CD8-positive, alpha-beta memory T cell (primary cell): ENCODE measurements around the gene KRT81. TPM values are rescaled to one million over a fixed set of nuclear protein-coding genes. Genes with fewer than 3 reads are reported as not detected.
"Not testable (repeated sequence)": the region's sequence is repeated elsewhere in the genome, so short reads cannot be mapped to it uniquely, and the experiment has no call there.

Experiments used
- CTCF ChIA-PET: fragments of 350-600 bp; sonication (Branson Sonifier 250); formaldehyde crosslinking; loops from one replicate; lab custom pipeline; 2021; ENCODE audit warnings: antibody characterized with exemption; lab: Charles Lee
- POLR2A ChIA-PET: fragments of 350-600 bp; sonication (Branson Sonifier 250); formaldehyde crosslinking; loops from one replicate; lab custom pipeline; 2021; ENCODE audit warnings: antibody characterized with exemption; lab: Charles Lee
- DNase-seq, 5 donors: peaks; one replicate each; pipeline versions ENCODE4 v3.0.0 to v3.0.0-alpha.2; 2020 to 2022; ENCODE audit warnings: mixed read lengths in 1 of 5
- H3K27ac ChIP-seq: one replicate; pipeline ENCODE4 v1.7.0; 2013; ENCODE audit warnings: low read depth, mild to moderate bottlenecking, low read length, moderate library complexity
- H3K27me3 ChIP-seq: 2 replicates; pipeline ENCODE4 v1.7.0; 2013; ENCODE audit warnings: low read length, mild to moderate bottlenecking; ENCODE audit not compliant: insufficient read depth, poor library complexity, severe bottlenecking
- H3K36me3 ChIP-seq: 2 replicates; pipeline ENCODE4 v1.7.0; 2013; ENCODE audit warnings: mild to moderate bottlenecking, low read length, moderate library complexity; ENCODE audit not compliant: insufficient read depth
- H3K4me1 ChIP-seq: 2 replicates; pipeline ENCODE4 v1.7.0; 2013; ENCODE audit warnings: mild to moderate bottlenecking, low read length, moderate library complexity; ENCODE audit not compliant: insufficient read depth
- H3K4me3 ChIP-seq: 2 replicates; pipeline ENCODE4 v1.7.0; 2013; ENCODE audit warnings: mild to moderate bottlenecking, low read length
- H3K9me3 ChIP-seq: 2 replicates; pipeline ENCODE4 v1.7.0; 2013; ENCODE audit warnings: mild to moderate bottlenecking, low read length
- H3K27ac Mint-ChIP-seq, 8 donors: one replicate each; pipeline ENCODE4 v1.8.0; 2020 to 2021; ENCODE audit warnings: mixed read lengths in 8 of 8, mild to moderate bottlenecking in 6 of 8, inconsistent platforms in 3 of 8, moderate library complexity in 3 of 8
- H3K27me3 Mint-ChIP-seq, 2 donors: one replicate each; pipeline ENCODE4 v1.8.0; 2020 to 2021; ENCODE audit warnings: mixed read lengths in 2 of 2, mild to moderate bottlenecking in 1 of 2, moderate library complexity in 1 of 2
- H3K36me3 Mint-ChIP-seq, 3 donors: one replicate each; pipeline ENCODE4 v1.8.0; 2020 to 2021; ENCODE audit warnings: mixed read lengths in 3 of 3, inconsistent platforms in 1 of 3, mild to moderate bottlenecking in 1 of 3
- H3K4me1 Mint-ChIP-seq, 3 donors: one replicate each; pipeline ENCODE4 v1.8.0; 2020 to 2021; ENCODE audit warnings: mixed read lengths in 3 of 3, inconsistent platforms in 1 of 3, mild to moderate bottlenecking in 1 of 3
- H3K4me3 Mint-ChIP-seq, 7 donors: one replicate each; pipeline ENCODE4 v1.8.0; 2020 to 2021; ENCODE audit warnings: mixed read lengths in 7 of 7, mild to moderate bottlenecking in 6 of 7, moderate library complexity in 4 of 7, inconsistent platforms in 2 of 7
- H3K9me3 Mint-ChIP-seq, 5 donors: one replicate each; pipeline ENCODE4 v1.8.0; 2020 to 2022; ENCODE audit warnings: mixed read lengths in 5 of 5, mild to moderate bottlenecking in 3 of 5, moderate library complexity in 2 of 5, inconsistent platforms in 1 of 5
- polyA plus RNA-seq: library from polyadenylated mRNA; unstranded; fragments of 300-500 nt; fragmentation: Illumina TruSeq; gene quantifications from one replicate; pipeline ENCODE4 v1.2.3, GENCODE V29; 2021
- total RNA-seq, 2 experiments: library from RNA; stranded (reverse); gene quantifications; one replicate each; pipeline ENCODE4 v1.2.3, GENCODE V29; 2021

Gene KRT81
- total and polyA plus RNA-seq, 3 experiments from 2014 or later: not detected

DNA sequence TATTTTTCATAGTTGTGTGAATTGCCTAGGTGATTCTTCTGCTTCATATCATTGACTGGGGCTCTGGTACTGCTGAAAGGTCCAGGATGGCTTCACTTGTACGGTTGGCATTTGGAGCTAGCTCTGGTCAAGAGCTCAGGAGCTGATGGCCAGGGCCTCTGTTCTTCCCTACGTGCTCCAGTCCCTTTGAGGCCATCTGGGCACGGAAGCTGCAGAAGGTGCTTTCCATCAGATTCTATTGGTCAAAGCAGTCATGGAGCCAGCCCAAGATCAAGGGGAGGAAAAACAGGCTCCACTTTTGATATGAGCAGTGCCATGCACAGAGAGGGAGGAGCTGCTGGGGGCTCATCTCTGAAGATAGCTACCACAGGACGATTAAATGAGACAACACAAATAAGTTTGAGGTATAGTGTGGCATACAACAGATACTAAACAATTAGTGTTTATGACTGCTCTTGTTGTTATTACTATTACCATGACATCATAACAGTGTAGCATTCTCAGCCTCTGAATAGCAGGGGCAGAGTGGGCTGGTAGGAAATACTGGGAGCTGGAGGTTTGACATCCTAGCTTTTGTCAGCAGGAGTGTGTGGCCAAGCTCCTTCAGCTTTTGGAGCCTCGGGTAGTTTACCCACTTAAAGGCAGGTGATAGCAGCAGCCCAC is 19.4 kb upstream of the KRT81 start:
- H3K27me3 ChIP-seq: peaks cover 16% of the 10 kb centered on the region
- no peaks in the 10 kb centered on the region for H3K36me3 ChIP-seq
- no peak overlapping the region for H3K27ac ChIP-seq
- H3K4me3 ChIP-seq: no peak overlapping the region
- Mint-ChIP-seq H3K27me3 (peaks cover 20 to 75% of the 10 kb centered on the region in 2 donors), H3K4me1 (peaks cover 8 to 12% (median 9%) of the 10 kb centered on the region in 3 donors), H3K4me3 (no peak overlapping the region), H3K36me3 (no peaks in the 10 kb centered on the region), H3K9me3 (peaks cover 0 to 1% (median 0%) of the 10 kb centered on the region in 5 donors), H3K27ac (no peak overlapping the region)
- H3K4me1 ChIP-seq: no peaks in the 10 kb centered on the region
- ChIA-PET POLR2A (no interaction called here), CTCF (interaction anchor here (1.1 to 1.4 kb wide), 4 partner anchors 11 to 343 kb away, joined by 3 to 4 read pairs (median 4); no protein-coding TSS in a partner anchor)
- H3K9me3 ChIP-seq: no peaks in the 10 kb centered on the region
- no peak for DNase-seq

- H3K4me1 Mint-ChIP-seq: peaks cover 20 to 22% (median 21%) of the 10 kb centered on the region in 3 donors
- peak overlapping the region in 1 of 8 donors; percentile 77 for H3K27ac Mint-ChIP-seq
- Histone ChIP-seq H3K4me3 (no peak overlapping the region), H3K4me1 (no peaks in the 10 kb centered on the region), H3K27me3 (peaks cover 16% of the 10 kb centered on the region), H3K27ac (no peak overlapping the region), H3K36me3 (no peaks in the 10 kb centered on the region), H3K9me3 (no peaks in the 10 kb centered on the region)
- CTCF ChIA-PET: interaction anchor here (1.0 to 1.3 kb wide), 2 partner anchors 18 to 30 kb away, joined by 3 to 4 read pairs; no protein-coding TSS in a partner anchor
- peaks cover 20 to 75% of the 10 kb centered on the region in 2 donors for H3K27me3 Mint-ChIP-seq
- H3K9me3 Mint-ChIP-seq: peaks cover 0 to 1% (median 0%) of the 10 kb centered on the region in 5 donors
- H3K36me3 Mint-ChIP-seq: no peaks in the 10 kb centered on the region
- H3K4me3 Mint-ChIP-seq: peak overlapping the region; percentile 12 to 68 (median 49)
- no peak for DNase-seq
- POLR2A ChIA-PET: no interaction called here
These were observed 17.6 kb upstream of the KRT81 start for GRCh38 chr12:52308806-52309425.

DNA sequence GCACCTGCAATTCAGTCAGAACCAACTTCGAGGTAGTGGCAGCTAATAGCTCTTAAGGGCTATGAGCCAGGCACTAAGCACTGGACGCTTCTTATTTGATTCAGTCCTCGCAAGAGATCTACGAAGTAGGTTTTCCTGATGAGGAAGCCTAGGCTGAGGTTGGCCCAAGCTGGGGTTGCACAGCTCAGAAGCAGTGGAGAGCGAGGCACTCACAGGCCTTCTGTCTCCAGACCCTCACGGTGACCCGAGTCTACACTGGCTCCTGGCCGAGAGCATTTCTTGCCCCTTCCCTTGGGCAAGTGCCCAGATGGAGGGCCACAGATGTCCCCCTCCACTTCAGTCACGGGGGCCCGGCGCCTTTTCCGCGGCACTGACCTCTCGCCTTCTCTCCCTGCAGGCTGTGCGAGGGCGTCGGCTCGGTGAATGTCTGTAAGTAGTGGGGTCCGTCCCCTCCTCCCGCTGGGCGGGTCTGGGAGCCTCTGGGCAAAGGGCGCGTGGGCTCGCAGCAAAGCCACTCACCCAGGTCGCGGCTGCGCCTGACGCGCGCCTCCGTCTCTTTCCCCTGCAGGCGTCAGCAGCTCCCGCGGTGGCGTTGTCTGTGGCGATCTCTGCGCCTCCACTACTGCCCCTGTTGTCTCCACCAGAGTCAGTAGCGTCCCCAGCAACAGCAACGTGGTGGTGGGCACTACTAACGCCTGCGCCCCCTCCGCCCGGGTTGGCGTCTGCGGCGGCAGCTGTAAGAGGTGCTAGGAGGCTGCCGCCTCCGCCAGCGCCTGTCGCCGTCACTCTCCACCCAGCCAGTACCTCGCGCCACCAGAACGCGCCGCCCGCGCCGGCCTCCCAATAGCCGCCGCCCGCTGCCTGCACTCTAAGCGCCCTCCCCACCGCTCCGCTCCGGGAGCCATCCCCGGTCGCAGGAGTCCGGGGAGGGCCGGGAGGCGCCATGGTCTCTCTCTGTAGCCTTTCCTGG is 16.8 kb upstream of the KRT81 start:
- Histone ChIP-seq H3K4me1 (no peaks in the 10 kb centered on the region), H3K4me3 (no peak overlapping the region), H3K27ac (no peak overlapping the region), H3K36me3 (no peaks in the 10 kb centered on the region), H3K27me3 (peaks cover 16% of the 10 kb centered on the region), H3K9me3 (no peaks in the 10 kb centered on the region)
- Mint-ChIP-seq H3K9me3 (peaks cover 0 to 1% (median 0%) of the 10 kb centered on the region in 5 donors), H3K36me3 (no peaks in the 10 kb centered on the region), H3K4me1 (peaks cover 20 to 22% (median 21%) of the 10 kb centered on the region in 3 donors), H3K27me3 (peaks cover 20 to 69% of the 10 kb centered on the region in 2 donors), H3K27ac (peak overlapping the region in 1 of 8 donors; percentile 38), H3K4me3 (peak overlapping the region in 6 of 7 donors; percentile 12 to 68 (median 54))
- ChIA-PET CTCF (interaction anchor here (1.0 to 1.5 kb wide), 3 partner anchors 19 to 29 kb away, joined by 3 to 4 read pairs (median 4); no protein-coding TSS in a partner anchor), POLR2A (no interaction called here)
- DNase-seq: peak in 1 of 5 donors; percentile 18

DNA sequence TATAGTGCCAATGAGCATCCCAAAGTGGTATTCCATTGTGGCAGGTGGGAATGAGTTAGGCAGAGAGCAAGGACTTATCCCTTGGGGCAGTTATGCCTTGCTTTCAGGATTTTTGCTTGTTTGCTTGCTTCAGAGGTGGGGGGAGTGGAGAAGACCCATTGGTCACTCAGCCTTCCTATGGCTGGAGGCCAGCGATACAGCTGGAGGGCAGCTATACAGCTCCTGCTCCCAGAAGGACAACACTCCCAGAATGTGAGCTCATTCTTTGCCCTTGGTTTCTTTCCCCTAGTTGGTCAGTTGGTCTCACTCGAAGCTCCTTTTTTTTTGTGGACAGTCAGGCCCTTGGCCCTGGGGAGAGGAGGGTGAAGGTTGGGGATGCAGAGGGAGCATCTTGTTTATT is 15.4 kb upstream of the KRT81 start:
- ChIA-PET POLR2A (no interaction called here), CTCF (interaction anchor here (1.5 kb wide), 1 partner anchor 21 kb away, joined by 4 read pairs; no protein-coding TSS in a partner anchor)
- Histone ChIP-seq H3K27ac (no peak overlapping the region), H3K9me3 (no peaks in the 10 kb centered on the region), H3K36me3 (no peaks in the 10 kb centered on the region), H3K4me1 (no peaks in the 10 kb centered on the region), H3K27me3 (peaks cover 16% of the 10 kb centered on the region), H3K4me3 (no peak overlapping the region)
- peaks cover 20 to 22% (median 21%) of the 10 kb centered on the region in 3 donors for H3K4me1 Mint-ChIP-seq
- no peak for DNase-seq
- peak overlapping the region in 1 of 8 donors; percentile 17 for H3K27ac Mint-ChIP-seq
- H3K27me3 Mint-ChIP-seq: peaks cover 17 to 57% of the 10 kb centered on the region in 2 donors
- no peak overlapping the region for H3K4me3 Mint-ChIP-seq
- no peaks in the 10 kb centered on the region for H3K36me3 Mint-ChIP-seq
- H3K9me3 Mint-ChIP-seq: peaks cover 0 to 1% (median 0%) of the 10 kb centered on the region in 5 donors

DNA sequence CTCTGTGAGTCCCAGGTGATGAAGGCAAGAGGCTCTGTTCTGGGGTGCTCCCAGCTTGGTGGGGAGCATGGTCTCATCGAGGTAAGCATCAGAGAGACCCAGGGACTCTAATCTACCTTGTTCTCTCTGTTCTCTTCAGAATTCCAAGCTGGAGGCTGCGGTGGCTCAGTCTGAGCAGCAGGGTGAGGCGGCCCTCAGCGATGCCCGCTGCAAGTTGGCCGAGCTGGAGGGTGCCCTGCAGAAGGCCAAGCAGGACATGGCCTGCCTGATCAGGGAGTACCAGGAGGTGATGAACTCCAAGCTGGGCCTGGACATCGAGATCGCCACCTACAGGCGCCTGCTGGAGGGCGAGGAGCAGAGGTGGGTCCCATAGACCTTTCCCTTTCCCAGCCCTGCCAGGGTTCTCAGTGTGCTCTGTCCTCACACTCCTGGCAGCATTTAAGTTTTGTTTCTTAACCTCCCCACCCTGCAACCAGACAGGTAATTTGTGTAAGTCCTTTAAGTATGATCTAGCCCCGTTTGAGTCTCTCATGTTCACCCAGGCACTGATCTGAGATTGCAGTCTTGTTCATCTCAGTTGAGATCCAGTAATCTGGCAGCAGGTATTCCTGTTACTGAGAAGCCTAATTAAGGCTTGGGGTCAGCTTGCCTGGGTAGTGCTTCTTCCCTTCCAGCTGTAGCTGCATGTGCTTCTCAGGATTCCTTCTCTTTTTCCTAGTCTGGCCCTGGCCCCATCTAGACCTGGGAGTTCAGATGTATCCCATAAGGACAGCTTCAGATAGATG is 14.8 kb upstream of the KRT81 start:
- no peaks in the 10 kb centered on the region for H3K9me3 ChIP-seq
- no peak overlapping the region for H3K4me3 Mint-ChIP-seq
- peaks cover 16% of the 10 kb centered on the region for H3K27me3 ChIP-seq
- no peak overlapping the region for H3K27ac ChIP-seq
- POLR2A ChIA-PET: no interaction called here
- no peak overlapping the region for H3K27ac Mint-ChIP-seq
- no peaks in the 10 kb centered on the region for H3K36me3 ChIP-seq
- DNase-seq: no peak
- CTCF ChIA-PET: interaction anchor here (1.5 kb wide), 1 partner anchor 22 kb away, joined by 4 read pairs; no protein-coding TSS in a partner anchor
- H3K9me3 Mint-ChIP-seq: no peaks in the 10 kb centered on the region
- no peaks in the 10 kb centered on the region for H3K36me3 Mint-ChIP-seq
- H3K4me1 ChIP-seq: no peaks in the 10 kb centered on the region
- H3K4me1 Mint-ChIP-seq: peaks cover 20 to 22% (median 21%) of the 10 kb centered on the region in 3 donors
- peaks cover 18 to 51% of the 10 kb centered on the region in 2 donors for H3K27me3 Mint-ChIP-seq
- no peak overlapping the region for H3K4me3 ChIP-seq

- POLR2A ChIA-PET, H3K4me1 ChIP-seq, H3K4me3 ChIP-seq, CTCF ChIA-PET, H3K27ac ChIP-seq, H3K9me3 Mint-ChIP-seq, H3K36me3 ChIP-seq, H3K9me3 ChIP-seq, H3K36me3 Mint-ChIP-seq, DNase-seq: not testable (repeated sequence)
- Mint-ChIP-seq H3K4me3 (peak overlapping the region in 3 of 7 donors; percentile 45 to 62 (median 48)), H3K27ac (peak overlapping the region in 2 of 8 donors; percentile 23 to 61), H3K4me1 (peaks cover 20 to 22% (median 21%) of the 10 kb centered on the region in 3 donors), H3K27me3 (peaks cover 16 to 40% of the 10 kb centered on the region in 2 donors)
- peaks cover 16% of the 10 kb centered on the region for H3K27me3 ChIP-seq
These were observed 13.6 kb upstream of the KRT81 start for GRCh38 chr12:52304941-52305411.
